Chondrocyte (in vitro differentiated cells): ENCODE data around the gene GTPBP2. TPM values are rescaled to one million over a fixed set of nuclear protein-coding genes. Genes with fewer than 3 reads are reported as not detected.

ENCODE experiments used
- DNase-seq: peaks from one replicate; pipeline ENCODE4 v3.0.0; 2021; ENCODE audit warnings: mixed read lengths, low spot score
- H3K27ac Mint-ChIP-seq: one replicate; pipeline ENCODE4 v1.8.0; 2021; ENCODE audit warnings: mild to moderate bottlenecking, moderate library complexity, mixed read lengths; ENCODE audit not compliant: unreplicated experiment
- H3K27me3 Mint-ChIP-seq: 2 replicates; pipeline ENCODE4 v1.8.0; 2021; ENCODE audit warnings: low read depth, mixed read lengths
- H3K36me3 Mint-ChIP-seq: 2 replicates; pipeline ENCODE4 v1.8.0; 2021; ENCODE audit warnings: low read depth, mixed read lengths
- H3K4me1 Mint-ChIP-seq: 2 replicates; pipeline ENCODE4 v1.8.0; 2021; ENCODE audit warnings: low read depth, mild to moderate bottlenecking, mixed read lengths
- H3K4me3 Mint-ChIP-seq: one replicate; pipeline ENCODE4 v1.8.0; 2021; ENCODE audit warnings: mild to moderate bottlenecking, moderate library complexity, mixed read lengths; ENCODE audit not compliant: unreplicated experiment
- H3K9me3 Mint-ChIP-seq: 2 replicates; pipeline ENCODE4 v1.8.0; 2021; ENCODE audit warnings: low read depth, mixed read lengths
- total RNA-seq: library from RNA; stranded (reverse); gene quantifications from 3 replicates; pipeline ENCODE4 v1.2.1, GENCODE V29; 2021
- TF ChIP-seq, protein P1 (sequence below): fragments of 200-600 bp; sonication (generic); IDR thresholded peaks from 2 replicates; pipeline ENCODE4 v1.5.0; 2021; ENCODE audit warnings: antibody characterized with exemption, mild to moderate bottlenecking, moderate library complexity

Gene GTPBP2
- total RNA-seq, 1 donor from 2014 or later: 126 TPM

GRCh38 chr6:43669922-43670622 lies 41.0 kb upstream of the GTPBP2 start:
- Mint-ChIP-seq H3K9me3 (no peaks in the 10 kb centered on the region), H3K27ac (no peak overlapping the region), H3K4me3 (no peak overlapping the region), H3K4me1 (peaks cover 22% of the 10 kb centered on the region), H3K27me3 (no peaks in the 10 kb centered on the region), H3K36me3 (peaks cover 12% of the 10 kb centered on the region)
- TF ChIP-seq, protein P1, sequence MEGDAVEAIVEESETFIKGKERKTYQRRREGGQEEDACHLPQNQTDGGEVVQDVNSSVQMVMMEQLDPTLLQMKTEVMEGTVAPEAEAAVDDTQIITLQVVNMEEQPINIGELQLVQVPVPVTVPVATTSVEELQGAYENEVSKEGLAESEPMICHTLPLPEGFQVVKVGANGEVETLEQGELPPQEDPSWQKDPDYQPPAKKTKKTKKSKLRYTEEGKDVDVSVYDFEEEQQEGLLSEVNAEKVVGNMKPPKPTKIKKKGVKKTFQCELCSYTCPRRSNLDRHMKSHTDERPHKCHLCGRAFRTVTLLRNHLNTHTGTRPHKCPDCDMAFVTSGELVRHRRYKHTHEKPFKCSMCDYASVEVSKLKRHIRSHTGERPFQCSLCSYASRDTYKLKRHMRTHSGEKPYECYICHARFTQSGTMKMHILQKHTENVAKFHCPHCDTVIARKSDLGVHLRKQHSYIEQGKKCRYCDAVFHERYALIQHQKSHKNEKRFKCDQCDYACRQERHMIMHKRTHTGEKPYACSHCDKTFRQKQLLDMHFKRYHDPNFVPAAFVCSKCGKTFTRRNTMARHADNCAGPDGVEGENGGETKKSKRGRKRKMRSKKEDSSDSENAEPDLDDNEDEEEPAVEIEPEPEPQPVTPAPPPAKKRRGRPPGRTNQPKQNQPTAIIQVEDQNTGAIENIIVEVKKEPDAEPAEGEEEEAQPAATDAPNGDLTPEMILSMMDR: no peak
- DNase-seq: no peak

DNA sequence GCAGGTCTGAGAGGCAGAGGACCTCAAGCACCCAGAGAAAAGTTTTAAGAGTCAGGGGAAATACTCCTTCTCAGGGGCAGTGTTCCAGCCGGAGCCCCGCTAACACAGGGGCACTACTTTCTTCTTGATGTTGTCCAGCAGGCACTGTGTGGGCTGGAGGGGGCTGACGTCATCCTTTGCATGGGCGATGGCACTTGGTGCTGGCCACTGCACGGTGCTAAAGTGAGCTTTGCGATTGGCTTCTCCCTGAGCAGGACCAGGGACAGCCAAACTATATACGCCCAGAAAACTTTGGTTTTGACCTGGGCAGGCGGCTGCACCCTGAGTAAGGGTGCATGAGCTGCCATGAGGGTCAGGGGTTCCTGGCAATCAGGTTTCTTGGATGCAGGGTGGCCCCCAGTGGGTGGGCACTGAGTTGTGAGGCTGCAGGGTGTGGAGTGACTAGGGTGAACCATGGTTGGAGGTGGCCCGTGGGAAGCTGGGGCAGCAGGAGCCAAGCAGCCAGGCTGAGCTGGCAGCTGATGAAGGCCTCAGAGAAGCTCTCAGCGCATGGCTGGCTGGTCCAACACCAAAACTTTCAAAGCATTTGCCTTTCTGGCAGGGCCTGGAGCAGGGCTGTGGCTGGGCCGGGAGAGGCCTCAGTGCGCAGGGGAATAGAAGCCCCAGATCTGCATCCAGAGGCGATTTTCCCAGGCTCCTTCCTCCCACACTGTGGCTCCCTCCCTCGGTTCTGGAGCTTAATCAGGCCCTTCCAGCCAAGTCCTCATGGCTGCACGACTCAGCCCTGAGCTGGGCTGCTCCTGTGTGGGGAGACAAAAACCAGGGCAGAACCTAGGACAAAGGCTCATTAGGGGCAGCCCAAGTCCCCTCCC lies 40.2 kb upstream of the GTPBP2 start:
- H3K36me3 Mint-ChIP-seq: peaks cover 7% of the 10 kb centered on the region
- H3K4me3 Mint-ChIP-seq: no peak overlapping the region
- no peak for DNase-seq
- H3K27me3 Mint-ChIP-seq: no peaks in the 10 kb centered on the region
- no peaks in the 10 kb centered on the region for H3K9me3 Mint-ChIP-seq
- H3K4me1 Mint-ChIP-seq: peaks cover 22% of the 10 kb centered on the region
- TF ChIP-seq, protein P1: no peak
- H3K27ac Mint-ChIP-seq: no peak overlapping the region

GRCh38 chr6:43668151-43669028 lies 39.3 kb upstream of the GTPBP2 start:
- DNase-seq: no peak
- no peak overlapping the region for H3K4me3 Mint-ChIP-seq
- H3K36me3 Mint-ChIP-seq: peaks cover 6% of the 10 kb centered on the region
- H3K4me1 Mint-ChIP-seq: peaks cover 22% of the 10 kb centered on the region
- no peaks in the 10 kb centered on the region for H3K27me3 Mint-ChIP-seq
- H3K27ac Mint-ChIP-seq: peak overlapping the region; percentile 36
- H3K9me3 Mint-ChIP-seq: no peaks in the 10 kb centered on the region
- TF ChIP-seq, protein P1: peak; percentile 78

- TF ChIP-seq, protein P1: peak; percentile 98
- Mint-ChIP-seq H3K27ac (peak overlapping the region; percentile 0), H3K36me3 (peaks cover 3% of the 10 kb centered on the region), H3K27me3 (no peaks in the 10 kb centered on the region), H3K9me3 (no peaks in the 10 kb centered on the region), H3K4me3 (peak overlapping the region; percentile 35), H3K4me1 (peaks cover 22% of the 10 kb centered on the region)
- DNase-seq: no peak
These were observed 38.4 kb upstream of the GTPBP2 start for GRCh38 chr6:43667245-43668150.
